ENCODE data around the gene LRTM2. TPM values are rescaled to one million over a fixed set of nuclear protein-coding genes. Genes with fewer than 3 reads are reported as not detected.
"Not testable (repeated sequence)": the region's sequence is repeated elsewhere in the genome, so short reads cannot be mapped to it uniquely, and the experiment has no call there.

Gene LRTM2
- total RNA-seq, 1 experiment from 2014 or later: not detected

- no peak for DNase-seq (ENCODE audit: low spot score)
These were observed 9.0 kb upstream of the LRTM2 start for GRCh38 chr12:1811281-1811947.

GRCh38 chr12:1811948-1812291 lies 8.4 kb upstream of the LRTM2 start:
- DNase-seq (ENCODE audit: low spot score): no peak

GRCh38 chr12:1812650-1813302 lies 7.6 kb upstream of the LRTM2 start:
- DNase-seq (ENCODE audit: low spot score): peak; percentile 49

GRCh38 chr12:1814266-1814665 lies 6.1 kb upstream of the LRTM2 start:
- no peak for DNase-seq (ENCODE audit: low spot score)

- DNase-seq (ENCODE audit: low spot score): no peak
These were observed 5.3 kb upstream of the LRTM2 start for GRCh38 chr12:1815108-1815507.

GRCh38 chr12:1815814-1816729 lies 4.3 kb upstream of the LRTM2 start:
- DNase-seq (ENCODE audit: low spot score): no peak

GRCh38 chr12:1816730-1817348 lies 3.5 kb upstream of the LRTM2 start:
- DNase-seq (ENCODE audit: low spot score): no peak

GRCh38 chr12:1817928-1818327 lies 2.4 kb upstream of the LRTM2 start:
- not testable (repeated sequence) for DNase-seq (ENCODE audit: low spot score)

- no peak for DNase-seq (ENCODE audit: low spot score)
These were observed 1.3 kb upstream of the LRTM2 start for GRCh38 chr12:1819050-1819449.

- DNase-seq (ENCODE audit: low spot score): no peak
These were observed 794 bp upstream of the LRTM2 start for GRCh38 chr12:1819571-1819970.

GRCh38 chr12:1820896-1821291 lies 529 bp downstream of the LRTM2 start:
- DNase-seq (ENCODE audit: low spot score): no peak

GRCh38 chr12:1821805-1822204 lies 1.4 kb downstream of the LRTM2 start:
- DNase-seq (ENCODE audit: low spot score): no peak

- DNase-seq (ENCODE audit: low spot score): no peak
These were observed 2.3 kb downstream of the LRTM2 start for GRCh38 chr12:1822699-1823098.

GRCh38 chr12:1823237-1823636 lies 2.9 kb downstream of the LRTM2 start:
- DNase-seq (ENCODE audit: low spot score): no peak

- no peak for DNase-seq (ENCODE audit: low spot score)
These were observed 5.2 kb downstream of the LRTM2 start for GRCh38 chr12:1825382-1826102.

GRCh38 chr12:1826401-1826800 lies 6.0 kb downstream of the LRTM2 start:
- DNase-seq (ENCODE audit: low spot score): no peak

GRCh38 chr12:1826867-1827705 lies 6.7 kb downstream of the LRTM2 start:
- no peak for DNase-seq (ENCODE audit: low spot score)

- no peak for DNase-seq (ENCODE audit: low spot score)
These were observed 7.8 kb downstream of the LRTM2 start for GRCh38 chr12:1827826-1828805.

GRCh38 chr12:1828856-1829255 lies 8.5 kb downstream of the LRTM2 start:
- no peak for DNase-seq (ENCODE audit: low spot score)

All from H4 (cell line).